Retinal pigment epithelial cell (primary cell): ENCODE results near the gene GLB1L2.

Experiments
- DNase-seq: peaks from one replicate; pipeline ENCODE4 v3.0.0-alpha.2; 2010; ENCODE audit warnings: low read depth
- H3K4me3 ChIP-seq: 2 replicates; pipeline ENCODE4 v1.5.1; 2011; ENCODE audit warnings: mild to moderate bottlenecking, low read length, control low read depth, moderate library complexity
- TF ChIP-seq, protein P1 (sequence below): conservative IDR thresholded peaks from 2 replicates; pipeline ENCODE4 v1.5.1; 2011; ENCODE audit warnings: low read depth, low read length, control low read depth, inconsistent platforms

The GLB1L2 gene

DNA sequence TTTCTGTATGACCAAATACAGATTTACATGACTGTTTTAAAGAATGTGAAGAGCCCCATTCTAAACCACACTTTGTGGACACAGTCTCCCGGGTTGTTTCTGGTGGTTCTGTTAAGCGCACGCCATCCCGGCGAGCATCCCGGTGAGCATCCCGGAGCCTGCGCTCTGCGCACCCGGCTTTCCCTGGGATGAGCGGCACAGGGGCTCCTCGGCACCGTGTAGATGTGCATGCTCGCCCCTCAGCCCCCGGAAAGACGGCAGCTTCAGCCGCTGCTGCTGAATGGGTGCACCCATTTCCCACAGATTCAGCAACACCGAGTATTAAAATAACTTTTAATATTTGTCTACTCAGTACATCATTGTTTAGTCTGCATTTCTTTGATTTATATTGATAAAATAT is 36.0 kb downstream of the GLB1L2 start:
- TF ChIP-seq, protein P1, sequence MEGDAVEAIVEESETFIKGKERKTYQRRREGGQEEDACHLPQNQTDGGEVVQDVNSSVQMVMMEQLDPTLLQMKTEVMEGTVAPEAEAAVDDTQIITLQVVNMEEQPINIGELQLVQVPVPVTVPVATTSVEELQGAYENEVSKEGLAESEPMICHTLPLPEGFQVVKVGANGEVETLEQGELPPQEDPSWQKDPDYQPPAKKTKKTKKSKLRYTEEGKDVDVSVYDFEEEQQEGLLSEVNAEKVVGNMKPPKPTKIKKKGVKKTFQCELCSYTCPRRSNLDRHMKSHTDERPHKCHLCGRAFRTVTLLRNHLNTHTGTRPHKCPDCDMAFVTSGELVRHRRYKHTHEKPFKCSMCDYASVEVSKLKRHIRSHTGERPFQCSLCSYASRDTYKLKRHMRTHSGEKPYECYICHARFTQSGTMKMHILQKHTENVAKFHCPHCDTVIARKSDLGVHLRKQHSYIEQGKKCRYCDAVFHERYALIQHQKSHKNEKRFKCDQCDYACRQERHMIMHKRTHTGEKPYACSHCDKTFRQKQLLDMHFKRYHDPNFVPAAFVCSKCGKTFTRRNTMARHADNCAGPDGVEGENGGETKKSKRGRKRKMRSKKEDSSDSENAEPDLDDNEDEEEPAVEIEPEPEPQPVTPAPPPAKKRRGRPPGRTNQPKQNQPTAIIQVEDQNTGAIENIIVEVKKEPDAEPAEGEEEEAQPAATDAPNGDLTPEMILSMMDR: no peak
- no peak overlapping the region for H3K4me3 ChIP-seq
- no peak for DNase-seq

DNA sequence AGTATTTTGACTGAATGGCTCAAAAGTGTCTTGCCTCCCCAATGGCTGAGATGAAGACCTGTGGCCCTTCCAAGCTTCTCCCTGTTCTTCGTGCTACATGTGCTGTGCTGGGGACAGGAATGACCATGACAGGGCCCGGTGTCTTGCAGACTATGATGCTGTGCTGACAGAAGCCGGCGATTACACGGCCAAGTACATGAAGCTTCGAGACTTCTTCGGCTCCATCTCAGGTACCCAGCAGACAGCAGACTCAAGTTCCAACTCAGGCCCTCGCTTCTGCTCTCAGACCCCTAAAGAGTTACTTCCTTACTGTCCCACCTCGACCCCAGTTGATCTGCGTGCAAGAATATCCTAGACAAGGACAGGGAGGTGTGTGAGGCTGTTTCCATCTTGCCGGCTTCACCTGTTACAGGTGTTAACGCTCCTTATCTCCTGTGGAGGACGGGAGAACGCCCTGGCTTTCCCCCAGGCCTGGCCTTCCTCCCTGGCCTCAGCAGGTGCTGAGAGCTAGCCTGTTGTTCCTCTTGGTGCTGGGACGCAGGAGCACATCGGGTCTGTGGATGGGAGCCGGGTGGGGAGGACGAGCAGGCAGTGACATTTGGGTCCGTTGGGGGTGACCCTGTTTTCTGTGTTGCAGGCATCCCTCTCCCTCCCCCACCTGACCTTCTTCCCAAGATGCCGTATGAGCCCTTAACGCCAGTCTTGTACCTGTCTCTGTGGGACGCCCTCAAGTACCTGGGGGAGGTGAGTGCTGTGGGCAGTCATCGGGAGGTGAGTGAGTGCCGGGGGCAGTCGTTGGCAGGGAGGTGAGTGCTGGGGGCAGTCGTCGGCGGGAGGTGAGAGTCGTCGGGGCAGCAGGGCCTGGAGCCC is 38.1 kb downstream of the GLB1L2 start:
- TF ChIP-seq, protein P1: no peak
- H3K4me3 ChIP-seq: no peak overlapping the region
- DNase-seq: no peak

DNA sequence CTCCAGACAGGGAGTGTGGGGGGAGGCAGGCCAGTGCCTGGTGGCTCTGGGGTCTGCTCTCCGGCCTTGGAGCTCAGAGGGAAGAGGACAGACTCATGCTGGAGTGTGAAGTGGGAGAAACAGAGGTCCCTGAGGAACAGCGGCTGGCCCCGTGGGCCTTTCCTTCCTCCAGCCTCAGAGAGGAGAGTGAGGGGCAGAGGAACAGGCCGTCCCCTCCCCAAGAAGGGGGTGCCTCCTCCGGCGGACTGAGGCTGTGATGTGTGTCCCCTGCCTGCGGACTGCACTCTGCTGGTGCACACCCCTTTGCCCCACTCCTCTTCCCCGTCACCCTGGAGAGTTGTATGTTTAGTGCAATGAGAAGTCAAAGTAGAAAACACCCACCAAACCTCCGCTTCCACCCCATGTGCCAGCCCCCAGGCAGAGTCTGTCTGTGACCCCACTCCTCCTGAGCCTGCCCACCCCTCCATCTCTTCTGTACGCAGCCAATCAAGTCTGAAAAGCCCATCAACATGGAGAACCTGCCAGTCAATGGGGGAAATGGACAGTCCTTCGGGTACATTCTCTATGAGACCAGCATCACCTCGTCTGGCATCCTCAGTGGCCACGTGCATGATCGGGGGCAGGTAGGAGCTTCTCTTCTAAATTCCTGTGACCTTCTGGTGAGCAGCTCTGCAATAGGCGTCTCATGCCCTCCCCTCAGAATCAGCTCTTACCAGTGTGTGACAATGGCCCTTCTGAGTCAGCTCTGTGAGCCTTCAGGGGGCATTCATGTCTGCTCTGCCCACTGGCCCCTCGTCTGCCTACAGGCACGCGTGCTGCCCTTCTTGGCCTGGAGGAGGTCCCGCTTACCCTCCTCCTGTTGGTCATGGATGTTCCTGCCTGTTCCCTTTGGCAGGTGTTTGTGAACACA is 39.0 kb downstream of the GLB1L2 start:
- no peak overlapping the region for H3K4me3 ChIP-seq
- TF ChIP-seq, protein P1: no peak
- DNase-seq: no peak

DNA sequence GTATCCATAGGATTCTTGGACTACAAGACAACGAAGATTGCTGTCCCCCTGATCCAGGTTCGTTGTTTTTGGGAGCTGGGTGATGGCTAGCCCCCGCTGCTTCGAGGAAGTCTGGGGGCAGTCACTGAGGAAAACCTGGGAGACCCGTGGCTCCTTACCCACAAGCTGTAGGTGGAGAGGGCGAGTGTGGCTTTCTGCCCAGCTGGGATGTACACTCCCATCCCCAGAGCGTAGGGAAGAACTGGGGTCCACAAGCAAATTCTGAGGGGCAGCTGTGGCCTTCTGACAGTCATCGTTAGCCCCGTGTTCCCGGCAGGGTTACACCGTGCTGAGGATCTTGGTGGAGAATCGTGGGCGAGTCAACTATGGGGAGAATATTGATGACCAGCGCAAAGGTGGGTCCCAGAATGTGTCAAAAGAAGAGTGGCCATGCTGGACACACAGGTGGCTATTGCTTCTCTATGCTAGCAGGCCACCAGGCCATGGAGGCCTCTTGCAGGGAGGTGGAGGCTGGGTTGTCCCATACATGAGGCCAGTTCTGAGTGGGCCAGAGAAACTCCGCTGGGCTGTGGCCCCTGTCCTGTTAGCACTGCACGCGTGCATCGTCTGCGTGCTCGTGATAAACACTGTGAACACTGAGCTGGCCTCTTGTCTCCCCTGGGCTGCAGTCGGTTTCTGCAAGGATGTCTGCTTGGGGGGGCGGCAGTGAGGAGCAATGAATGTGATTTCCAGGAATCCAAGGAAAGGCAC is 39.8 kb downstream of the GLB1L2 start:
- no peak overlapping the region for H3K4me3 ChIP-seq
- TF ChIP-seq, protein P1: no peak
- no peak for DNase-seq

DNA sequence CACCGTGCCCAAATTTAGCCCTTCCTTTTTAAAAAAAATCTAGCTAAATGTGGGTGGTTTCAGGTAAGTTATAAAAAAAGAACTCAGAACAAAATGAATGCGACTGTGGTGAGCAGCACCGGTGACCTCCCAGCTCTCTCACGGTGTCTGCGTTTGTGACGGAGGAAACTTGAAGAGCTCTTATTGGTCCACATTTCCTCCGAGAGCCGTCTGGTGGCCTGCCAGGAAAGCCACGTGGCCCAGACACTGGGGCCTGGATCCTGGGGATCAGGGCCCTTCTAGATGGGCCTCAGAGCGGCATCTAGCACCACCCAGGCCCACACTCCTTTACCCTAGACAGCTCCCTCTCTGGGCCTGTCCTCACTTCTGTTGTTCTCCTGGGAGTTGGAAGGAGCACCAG is 40.7 kb downstream of the GLB1L2 start:
- TF ChIP-seq, protein P1: no peak
- DNase-seq: no peak
- no peak overlapping the region for H3K4me3 ChIP-seq

DNA sequence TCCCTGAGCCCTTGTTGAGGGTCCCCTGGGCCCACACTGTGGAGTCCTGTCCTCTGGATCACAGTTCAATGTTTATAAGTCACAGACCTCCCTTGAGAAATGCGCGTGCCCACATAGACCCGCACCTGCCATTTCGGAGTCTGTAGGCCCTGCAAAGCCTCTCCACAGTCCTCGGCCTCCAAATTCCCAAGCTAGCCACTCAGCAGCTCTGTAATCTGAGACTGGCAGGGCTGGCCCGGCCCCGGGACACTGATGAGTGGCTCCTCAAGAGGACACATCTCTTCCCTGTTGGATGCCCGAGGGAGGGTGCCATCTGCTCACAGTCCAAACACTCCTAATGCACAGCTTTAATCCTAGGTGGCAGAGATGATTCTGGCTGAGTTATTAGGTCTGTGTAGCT is 41.2 kb downstream of the GLB1L2 start:
- H3K4me3 ChIP-seq: no peak overlapping the region
- DNase-seq: no peak
- TF ChIP-seq, protein P1: no peak
